CD4-positive, alpha-beta T cell treated with Interleukin-10 for 1 hour (primary cell): ENCODE results near the gene MACC1.
"Not testable (repeated sequence)": the region's sequence is repeated elsewhere in the genome, so short reads cannot be mapped to it uniquely, and the experiment has no call there.

ENCODE experiments used
- DNase-seq: peaks from one replicate; pipeline ENCODE4 v3.0.0-alpha.2; 2020

Gene MACC1

DNA sequence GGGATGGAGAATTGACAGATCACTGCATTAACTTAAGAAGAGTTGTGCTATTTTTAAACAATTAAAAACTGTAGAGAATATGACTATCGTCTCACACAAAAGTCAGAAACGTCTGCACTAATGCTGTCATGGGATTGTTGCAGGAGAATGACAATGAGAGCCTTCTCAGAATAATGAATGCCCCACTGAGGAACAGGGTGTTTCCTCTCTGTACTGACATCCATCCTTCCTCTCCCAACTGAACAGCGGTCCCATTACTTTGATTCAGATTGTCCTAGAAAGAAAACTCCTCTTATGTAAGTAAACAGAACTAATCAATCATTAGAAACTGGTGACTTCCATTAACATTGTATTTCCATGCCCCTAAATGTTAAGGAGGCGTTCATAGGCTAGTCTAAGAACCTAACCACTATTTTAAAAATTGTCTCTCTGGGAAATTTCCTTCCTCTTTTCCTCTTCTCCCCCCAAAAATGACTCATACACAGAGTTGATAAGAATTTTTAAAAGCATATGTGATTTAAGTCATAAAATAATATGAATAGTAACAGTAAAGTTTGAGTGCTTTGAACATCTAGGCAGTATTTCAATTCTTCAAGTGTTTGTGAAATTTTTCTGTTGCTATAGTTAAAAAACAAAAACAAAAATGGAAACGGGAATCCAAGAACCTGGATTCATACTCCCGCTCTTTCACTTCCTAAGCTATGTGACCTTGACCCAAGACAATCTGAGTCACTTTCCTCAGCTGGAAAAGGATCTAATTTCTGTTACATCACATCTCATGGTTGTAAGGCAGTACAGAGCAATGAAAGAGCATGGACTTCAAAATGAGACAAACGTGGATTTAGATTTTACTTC is 12.7 kb upstream of the MACC1 start:
- DNase-seq: no peak

DNA sequence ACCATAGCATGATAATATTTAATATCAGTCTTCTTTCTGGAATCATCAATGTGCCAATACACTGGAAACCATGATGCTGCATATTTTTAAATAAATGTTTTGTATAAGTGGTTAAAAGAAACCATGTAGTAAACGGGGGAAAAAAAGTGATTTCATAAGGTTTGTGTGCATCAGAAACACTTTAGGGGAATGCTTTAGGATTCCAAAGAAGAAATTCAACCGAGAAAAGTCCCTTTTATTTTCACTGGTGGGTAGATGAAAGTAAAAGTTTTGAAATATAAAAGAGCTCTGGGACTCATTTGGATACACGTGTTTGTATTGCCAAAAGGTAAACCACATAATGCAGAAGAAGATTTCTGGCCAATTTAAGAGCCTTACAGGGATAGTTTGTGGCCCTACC is 11.9 kb upstream of the MACC1 start:
- no peak for DNase-seq

DNA sequence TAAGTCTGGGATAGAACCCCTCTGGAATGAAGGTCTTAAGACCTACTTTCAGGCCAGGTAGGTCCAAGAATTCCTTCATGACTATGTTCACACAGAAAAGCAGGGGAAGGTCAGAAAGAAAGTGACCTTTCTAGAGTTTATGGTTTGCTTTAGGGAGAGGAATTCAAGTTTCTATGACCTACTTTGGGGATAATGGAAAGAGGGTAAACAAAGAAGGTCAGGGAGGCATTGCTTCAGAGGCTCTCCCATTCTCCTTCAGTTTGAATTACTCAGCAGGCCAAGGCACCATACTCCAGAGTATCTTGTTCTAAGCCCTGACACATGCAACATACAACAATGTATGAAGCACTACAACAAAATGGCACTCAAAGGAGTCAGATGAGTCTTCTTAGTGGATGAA is 11.5 kb upstream of the MACC1 start:
- DNase-seq: no peak

DNA sequence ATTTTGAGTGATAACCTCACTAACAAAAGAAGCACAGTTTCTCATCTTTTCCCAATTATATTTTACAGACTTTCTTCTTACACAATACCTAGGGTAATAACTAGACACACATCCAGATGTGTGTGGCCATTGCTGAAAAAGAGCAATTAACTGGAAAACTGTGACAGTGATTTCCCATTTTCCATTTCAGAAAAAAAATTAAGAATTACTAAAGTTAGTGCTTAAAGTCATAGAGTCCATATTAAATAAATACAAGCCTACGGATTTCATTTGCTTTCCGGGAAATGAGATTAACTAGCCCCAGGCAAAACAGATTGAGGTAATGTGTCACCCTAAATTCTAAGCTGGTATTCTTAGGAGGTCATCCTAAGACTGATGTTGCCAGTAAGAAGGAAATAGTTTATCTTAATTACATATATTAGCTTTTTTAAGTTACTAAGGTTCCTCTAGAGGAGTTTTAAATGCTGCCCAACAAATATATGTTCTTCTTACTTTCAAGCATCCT is 10.2 kb upstream of the MACC1 start:
- DNase-seq: no peak

DNA sequence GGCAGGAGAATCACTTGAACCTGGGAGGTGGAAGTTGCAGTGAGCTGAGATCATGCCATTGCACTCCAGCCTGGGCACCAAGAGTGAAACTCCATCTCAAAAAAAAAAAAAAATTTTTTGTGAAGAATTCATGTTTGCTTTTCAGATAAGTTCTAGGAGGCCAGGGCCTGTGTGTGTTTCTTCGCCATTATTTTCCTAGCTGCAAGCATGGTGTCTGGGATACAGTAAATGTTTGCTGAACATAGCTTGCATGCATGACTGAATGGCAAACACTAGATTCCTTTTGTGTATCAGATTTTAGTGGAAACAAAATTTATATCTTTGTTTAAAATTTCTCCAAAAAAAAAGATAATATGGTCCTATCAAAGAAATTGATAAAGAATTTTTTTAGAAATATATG is 9.7 kb upstream of the MACC1 start:
- no peak for DNase-seq

DNA sequence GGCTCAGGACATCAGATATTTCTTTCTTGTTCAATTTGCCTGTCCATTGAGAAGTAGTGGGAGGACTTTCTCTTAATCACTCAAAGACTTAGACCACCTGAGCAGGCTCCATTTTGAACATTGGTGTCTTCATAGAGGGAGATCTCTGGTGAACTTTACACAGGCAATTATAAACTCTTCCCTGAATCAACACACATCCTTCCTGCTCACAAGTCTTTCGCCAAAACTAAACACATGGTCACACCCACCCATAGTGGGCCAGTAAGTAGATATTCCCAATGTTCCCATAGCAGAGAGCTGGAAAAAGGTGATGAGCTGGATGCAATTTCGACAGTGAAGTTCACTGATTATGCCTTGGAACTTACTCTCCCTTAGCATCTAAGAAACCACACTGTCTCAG is 8.2 kb upstream of the MACC1 start:
- no peak for DNase-seq

DNA sequence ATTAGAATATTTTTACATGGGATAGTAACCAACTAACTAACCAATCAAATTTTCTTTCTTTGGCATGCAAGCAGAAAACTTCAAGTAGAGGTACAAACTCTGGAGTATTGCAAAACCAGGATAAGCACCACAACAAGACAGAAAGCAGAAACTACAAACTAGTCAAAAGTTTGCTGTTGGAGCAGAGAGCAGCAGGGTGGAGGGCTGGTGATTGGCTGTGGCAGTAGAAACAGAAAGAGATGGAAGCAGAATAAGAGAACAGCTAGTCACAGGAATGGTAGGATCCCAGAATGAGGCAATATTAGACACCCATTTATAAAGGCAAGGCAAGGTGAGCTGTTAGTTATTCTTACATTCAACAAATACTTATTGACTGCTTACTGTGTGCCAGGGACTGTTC is 6.8 kb upstream of the MACC1 start:
- no peak for DNase-seq

DNA sequence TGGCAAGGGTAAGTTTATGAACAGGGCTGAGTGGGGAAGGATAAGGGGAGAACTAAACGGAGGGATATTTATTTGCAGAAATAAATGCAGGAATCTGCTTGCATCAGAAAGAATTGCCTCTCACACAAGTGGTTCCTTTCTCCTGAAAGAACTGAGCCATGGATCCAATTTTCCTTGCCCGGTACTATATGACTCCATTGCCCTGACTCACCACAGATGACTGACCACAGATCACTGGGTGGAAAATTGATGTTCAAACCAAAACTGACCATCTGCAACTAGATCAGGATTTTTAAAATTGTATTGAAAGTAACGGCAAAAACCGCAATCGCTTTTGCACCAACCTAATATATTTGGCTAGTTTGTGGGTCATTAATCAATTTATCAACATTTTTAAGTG is 6.2 kb upstream of the MACC1 start:
- DNase-seq: no peak

DNA sequence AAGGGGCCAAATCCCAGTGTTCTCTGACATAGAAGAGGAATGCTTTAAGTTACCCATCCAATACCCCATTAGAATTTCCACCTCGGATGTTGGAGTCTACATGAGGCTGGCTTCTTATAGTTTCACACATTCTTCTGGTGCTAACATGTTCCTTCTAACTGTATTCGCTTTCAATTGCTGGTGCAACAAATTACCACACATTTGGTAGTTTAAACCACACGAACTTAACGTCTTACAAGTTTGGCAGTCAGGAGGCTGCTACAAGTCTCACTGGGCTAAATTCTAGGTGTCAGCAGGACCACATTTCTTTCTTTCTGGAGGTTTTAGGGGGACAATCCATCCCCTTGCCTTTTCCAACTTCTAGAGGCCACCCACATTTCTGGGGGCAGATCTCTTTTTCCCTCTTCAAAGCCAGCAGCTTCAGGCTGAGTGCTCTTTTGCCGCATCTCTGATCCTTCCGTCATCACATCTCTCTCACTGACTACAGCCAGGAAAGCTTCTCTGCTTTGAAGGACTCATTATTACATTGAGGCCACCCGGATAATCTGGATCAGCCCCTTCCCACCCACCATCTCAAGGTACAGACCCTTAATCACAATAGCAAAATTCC is 5.1 kb upstream of the MACC1 start:
- DNase-seq: no peak

DNA sequence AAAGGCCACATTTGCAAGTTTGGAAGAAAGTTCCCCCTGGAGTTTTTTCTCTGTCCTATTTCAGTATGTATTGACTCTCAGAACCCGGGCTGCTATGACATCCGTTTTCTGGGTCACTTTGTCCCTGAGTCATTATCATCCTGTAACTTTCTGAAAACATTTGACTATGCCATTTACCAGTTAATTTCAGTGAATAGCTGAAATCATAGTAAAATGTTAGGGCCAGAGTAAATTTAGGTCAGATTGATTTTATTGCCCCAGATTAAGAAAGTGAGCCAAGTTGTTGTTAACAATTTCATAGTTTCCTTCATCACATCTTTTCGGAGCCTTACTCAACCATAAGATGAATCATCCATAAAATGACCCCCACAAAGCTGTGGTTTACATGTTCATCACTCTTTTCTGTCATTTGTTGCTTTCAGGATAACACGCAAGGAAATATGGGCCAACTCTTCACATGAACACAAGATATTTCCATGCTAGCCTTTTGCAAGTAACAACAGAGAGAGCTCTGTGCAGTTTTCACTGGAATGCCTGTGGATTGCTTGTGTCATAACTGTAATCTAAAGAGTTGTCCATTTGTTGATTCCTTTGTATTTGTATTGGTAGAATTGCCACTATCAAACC is 3.9 kb upstream of the MACC1 start:
- DNase-seq: no peak

DNA sequence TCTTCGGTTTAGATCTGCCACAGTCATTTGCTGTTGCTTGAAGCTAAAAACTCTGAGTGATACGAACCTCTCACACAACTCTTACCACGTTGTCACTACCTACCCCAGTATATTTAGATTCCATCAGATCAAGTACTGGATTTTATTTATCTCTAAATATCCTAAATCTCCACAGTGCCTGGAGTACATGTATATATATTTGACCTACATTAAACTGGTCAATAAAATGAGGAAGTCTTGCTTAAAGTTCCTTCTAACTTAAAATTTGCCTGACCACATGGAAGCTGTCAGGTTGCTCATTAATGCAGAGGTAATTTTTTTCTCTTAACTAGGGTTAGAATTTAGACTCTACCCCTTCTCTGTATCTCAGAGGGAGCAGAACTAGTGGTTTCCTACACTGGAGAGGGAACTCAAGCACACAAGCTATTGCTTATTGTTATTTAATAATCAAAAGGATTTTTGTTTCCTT is 3.1 kb upstream of the MACC1 start:
- DNase-seq: no peak

DNA sequence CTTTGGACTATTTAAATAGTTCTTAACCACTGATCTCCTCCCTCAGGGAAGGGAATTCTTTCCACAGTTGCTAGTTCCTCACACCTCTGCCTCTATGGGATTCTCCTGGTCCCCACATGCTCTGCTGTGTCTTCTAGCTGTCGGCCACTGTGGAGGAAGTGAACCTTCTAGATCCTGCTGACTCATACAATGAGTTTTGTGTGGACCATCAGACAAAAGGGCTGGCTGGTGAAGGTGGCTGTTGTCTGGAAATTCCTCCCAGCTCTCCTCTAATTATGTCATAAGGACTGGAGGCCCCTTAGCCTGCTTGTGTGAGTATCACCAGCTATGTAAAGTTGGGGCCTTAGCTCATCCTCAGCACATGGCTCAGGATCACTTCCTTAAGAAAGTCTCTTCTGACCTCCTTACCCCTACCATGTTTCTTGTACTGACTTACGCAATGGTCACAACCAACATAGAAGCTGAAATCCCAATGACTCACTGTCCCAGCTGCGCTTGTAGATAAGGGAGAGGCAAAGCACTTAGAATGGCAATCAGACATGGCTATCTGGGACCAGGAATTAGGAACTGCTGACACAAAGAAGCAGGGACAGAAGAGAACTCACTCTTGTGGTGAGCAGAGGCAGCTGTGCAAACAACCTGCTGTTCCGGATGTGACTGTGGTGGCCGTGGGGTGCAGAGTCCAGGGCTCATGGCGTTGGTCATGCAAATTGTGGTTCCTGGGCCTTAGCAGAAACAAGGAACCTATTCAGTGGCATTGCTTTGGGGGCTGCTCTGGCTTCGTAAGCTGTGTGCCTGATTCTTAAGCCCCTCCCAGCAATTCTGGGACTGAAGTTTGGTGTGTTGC is 2.5 kb upstream of the MACC1 start:
- peak; percentile 22 for DNase-seq

DNA sequence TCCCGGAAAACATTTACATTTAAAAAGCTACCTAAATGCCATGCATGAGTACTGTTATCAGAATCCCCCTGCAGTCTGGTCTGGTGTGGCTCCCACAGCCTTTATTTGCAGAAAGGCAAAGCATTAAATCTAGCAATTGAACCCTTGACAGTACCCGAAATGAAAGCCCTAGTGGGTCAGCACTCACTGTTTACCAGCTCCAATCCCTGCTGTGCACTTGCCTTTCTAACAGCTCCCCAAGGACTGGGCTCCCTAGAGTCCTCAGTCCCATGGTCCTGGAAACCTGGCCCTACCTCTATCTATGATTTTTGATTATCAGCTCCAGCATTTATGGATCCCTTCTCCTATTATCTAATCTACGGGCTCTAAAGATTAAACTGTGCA is 1.9 kb upstream of the MACC1 start:
- DNase-seq: no peak

DNA sequence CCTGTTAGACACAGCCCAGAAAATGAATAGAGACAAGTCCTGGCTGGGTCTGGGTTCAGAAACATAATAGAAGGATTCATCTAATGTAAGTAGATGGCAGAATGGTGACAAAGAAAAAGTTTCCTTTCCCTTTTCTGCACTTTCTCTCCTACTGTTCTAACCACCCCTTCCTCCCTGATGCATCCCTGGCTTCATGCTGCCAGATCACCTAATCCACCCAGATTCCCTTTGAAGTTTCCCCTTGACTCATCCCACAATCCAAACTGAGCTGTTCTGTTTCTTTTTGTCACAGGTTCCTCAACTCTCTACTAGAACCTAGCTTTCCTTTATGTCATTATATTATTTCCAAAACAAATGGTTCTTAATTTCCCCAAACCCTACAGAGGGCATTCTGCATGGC is 1.1 kb upstream of the MACC1 start:
- no peak for DNase-seq

DNA sequence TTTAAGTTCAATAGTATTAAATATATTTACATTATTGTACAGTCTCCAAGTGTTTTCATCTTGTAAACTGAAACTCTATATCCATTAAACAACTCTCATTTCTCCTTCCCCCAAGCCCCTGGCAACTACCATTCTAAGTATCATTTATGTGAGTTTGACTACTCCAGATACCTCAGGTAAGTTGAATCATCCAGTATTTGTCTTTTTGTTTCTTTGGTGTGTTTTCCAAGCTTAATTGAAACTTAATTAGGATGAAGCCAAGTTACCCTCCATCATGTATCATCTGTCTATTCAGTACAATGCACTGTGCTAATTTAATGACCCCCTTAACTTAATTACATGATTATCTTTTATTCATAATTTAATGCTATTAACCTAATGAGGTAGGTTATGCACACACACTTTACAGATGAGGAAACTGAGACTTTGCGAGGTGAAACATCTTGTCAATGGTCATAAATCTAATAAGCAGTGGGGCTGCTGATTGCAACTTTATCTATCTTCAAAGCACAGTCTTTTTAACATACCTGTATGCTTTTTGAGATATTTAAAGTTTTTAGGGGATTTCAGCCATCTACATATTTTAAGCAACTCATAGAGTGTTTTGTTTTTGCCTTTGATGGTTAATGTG is 663 bp downstream of the MACC1 start:
- DNase-seq: no peak

DNA sequence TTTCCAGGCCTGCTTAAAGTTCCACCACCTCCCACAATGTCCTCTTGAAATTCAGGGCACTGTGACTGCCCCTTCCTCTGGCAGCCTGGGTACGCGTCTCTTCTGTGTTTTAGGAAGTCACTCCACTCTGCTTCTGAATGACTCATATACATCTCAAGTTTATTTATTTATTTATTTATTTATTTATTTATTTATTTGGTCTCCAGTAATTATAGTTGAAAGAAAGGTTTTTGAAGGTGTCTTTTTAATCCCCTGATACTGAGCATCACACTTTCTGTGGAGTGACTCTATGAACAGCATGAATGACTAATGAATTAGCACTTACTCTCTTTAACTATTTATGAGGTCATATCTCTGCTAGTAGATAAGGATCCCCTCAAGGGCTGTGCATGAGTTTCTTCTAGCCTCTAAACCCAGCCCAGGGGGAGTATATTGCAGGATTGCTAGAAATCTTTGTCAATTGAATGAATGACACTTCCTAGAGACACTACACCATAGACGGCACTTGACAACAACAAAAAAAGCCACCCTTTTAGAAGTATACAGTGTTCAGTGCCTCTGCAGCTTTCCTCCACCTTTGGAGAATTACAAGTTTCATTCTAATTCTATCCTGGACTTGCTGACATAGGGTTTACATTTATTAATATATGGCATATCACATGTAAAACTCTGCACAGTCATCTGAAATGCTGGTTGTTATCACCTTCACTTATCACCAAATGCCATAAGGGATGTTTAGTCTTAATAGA is 2.1 kb downstream of the MACC1 start:
- no peak for DNase-seq

DNA sequence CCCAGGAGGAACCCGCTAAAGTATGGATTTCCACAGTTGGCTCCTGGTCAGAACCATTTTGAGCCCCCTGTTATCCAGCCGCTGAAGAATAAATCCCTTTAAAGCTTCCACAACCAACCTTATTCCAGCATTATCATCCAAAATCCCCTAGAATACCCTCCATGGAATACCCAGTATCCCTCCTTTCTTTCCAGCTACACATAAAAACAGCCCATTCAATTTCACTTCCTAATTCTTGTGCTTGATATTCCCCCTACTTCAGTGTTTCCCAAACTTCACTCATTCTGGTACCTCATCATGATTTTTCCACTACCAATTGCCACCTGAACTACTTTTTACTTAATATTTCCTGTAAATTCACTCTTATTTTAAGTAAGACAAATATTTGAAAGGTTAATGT is 3.1 kb downstream of the MACC1 start:
- no peak for DNase-seq

DNA sequence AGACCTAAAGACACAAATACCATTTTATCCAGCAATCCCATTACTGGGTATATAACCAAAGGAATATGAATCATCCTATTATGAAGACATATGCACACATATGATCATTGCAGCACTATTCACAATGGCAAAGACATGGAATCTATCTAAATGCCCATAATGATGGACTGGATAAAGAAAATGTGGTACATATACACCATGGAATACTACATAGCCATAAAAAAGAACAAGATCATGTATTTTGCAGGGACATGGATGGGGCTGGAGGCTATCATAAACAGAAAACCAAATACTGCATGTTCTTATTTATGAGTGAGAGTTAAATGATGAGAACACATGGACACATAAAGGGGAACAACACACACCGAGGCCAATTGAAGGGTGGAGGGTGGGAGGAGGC is 3.8 kb downstream of the MACC1 start:
- no peak for DNase-seq

DNA sequence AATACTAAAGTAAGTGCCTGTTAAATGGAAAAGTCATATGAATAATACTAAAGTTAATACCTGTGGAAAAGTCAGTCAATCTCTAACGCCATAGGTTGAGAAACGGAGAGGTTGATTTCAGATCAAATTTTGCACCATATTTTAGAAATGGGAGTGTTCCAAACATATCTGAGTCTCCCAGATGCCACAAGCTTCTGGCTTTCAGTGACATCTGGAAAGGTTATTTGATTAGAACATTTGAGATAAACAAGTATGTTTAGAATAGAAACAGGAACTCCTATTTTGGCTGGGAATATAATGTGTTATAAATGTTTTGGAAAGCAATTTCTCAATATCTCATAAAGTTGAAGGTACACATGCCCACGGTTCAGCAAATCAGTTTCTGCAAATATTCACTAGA is 5.8 kb downstream of the MACC1 start:
- no peak for DNase-seq

DNA sequence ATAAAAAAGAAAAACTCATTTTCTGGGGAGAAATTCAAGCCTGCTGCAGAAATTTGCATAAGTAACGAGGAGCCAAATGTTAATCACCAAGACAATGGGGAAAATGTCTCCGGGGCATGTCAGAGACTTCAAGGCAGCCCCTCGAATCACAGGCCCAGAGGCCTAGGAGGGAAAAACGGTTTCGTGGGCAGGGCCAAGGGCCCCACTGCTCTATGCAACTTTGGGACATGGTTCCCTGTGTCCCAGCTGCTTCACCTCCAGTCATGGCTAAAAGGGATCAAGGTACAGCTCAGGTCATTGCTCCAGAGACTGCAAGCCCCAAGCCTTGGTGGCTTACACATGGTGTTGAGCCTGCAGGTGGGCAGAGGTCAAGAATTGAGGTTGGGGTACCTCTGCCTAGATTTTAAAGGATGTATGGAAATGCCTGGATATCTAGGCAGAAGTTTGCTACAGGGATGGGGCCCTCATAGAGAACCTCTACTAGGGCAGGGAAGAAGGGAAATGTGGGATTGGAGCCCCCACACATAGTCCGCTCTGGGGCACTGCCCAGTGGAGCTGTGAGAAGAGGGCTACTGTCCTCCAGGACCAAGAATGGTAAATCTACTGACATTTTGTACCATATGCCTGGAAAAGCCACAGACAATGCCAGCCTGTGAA is 8.4 kb downstream of the MACC1 start:
- no peak for DNase-seq

DNA sequence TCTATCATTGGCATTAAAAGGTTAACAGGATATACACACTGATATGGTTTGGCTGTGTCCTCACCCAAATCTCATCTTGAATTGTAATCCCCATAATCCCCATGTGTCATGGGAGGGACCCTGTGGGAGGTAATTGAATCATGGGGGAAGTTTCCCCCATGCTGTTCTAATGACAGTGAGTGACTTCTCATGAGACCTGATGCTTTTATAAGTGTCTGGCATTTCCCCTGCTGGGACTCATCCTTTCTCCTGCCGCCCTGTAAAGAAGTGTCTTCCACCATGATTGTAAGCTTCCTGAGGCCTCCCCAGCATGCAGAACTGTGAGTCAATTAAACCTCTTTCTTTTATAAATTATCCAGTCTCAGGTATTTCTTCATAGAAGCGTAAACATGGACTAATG is 9.4 kb downstream of the MACC1 start:
- DNase-seq: not testable (repeated sequence)
